HUES64 (cell line): ENCODE data around the gene AGPS.
"Not testable (repeated sequence)": the region's sequence is repeated elsewhere in the genome, so short reads cannot be mapped to it uniquely, and the experiment has no call there.

Experiments used
- H3K27ac ChIP-seq: 2 replicates; pipeline ENCODE4 v1.7.0; 2013; ENCODE audit warnings: low read depth, low read length, inconsistent platforms
- H3K27me3 ChIP-seq: 2 replicates; pipeline ENCODE4 v1.6.1; 2013; ENCODE audit warnings: mild to moderate bottlenecking, low read length; ENCODE audit not compliant: insufficient read depth
- H3K36me3 ChIP-seq: 2 replicates; pipeline ENCODE4 v1.6.1; 2013; ENCODE audit warnings: mild to moderate bottlenecking, low read length; ENCODE audit not compliant: insufficient read depth
- H3K4me1 ChIP-seq: 2 replicates; pipeline ENCODE4 v1.6.1; 2013; ENCODE audit warnings: mild to moderate bottlenecking, low read length, moderate library complexity; ENCODE audit not compliant: insufficient read depth
- H3K4me3 ChIP-seq: 2 replicates; pipeline ENCODE4 v1.5.1; 2013; ENCODE audit warnings: mild to moderate bottlenecking, low read length, moderate library complexity
- H3K9ac ChIP-seq: 2 replicates; pipeline ENCODE4 v1.6.1; 2013; ENCODE audit warnings: mild to moderate bottlenecking, low read depth, low read length
- H3K9me3 ChIP-seq: 2 replicates; pipeline ENCODE4 v1.6.1; 2013; ENCODE audit warnings: low read depth, low read length; ENCODE audit not compliant: insufficient read depth
- WGBS: fragments of 150-250, 120-280 bp; methylation state at CpG from one replicate; pipeline ENCODE4 v1.1.7; 2013; ENCODE audit warnings: missing lambda C conversion rate; 5-methylcytosine and 5-hydroxymethylcytosine counted together

The AGPS gene

GRCh38 chr2:177448031-177448430 is 55.5 kb downstream of the AGPS start:
- peaks cover 52% of the 10 kb centered on the region for H3K36me3 ChIP-seq
- WGBS: 75% methylated on average over 1 of the region's 2 CpGs
- H3K27me3 ChIP-seq: no peaks in the 10 kb centered on the region
- no peaks in the 10 kb centered on the region for H3K9me3 ChIP-seq
- no peak overlapping the region for H3K4me3 ChIP-seq
- no peak overlapping the region for H3K27ac ChIP-seq
- no peaks in the 10 kb centered on the region for H3K4me1 ChIP-seq
- no peak overlapping the region for H3K9ac ChIP-seq

GRCh38 chr2:177449159-177449558 is 56.6 kb downstream of the AGPS start:
- H3K36me3 ChIP-seq: peaks cover 46% of the 10 kb centered on the region
- H3K9me3 ChIP-seq: no peaks in the 10 kb centered on the region
- no peaks in the 10 kb centered on the region for H3K27me3 ChIP-seq
- H3K4me3 ChIP-seq: no peak overlapping the region
- H3K27ac ChIP-seq: no peak overlapping the region
- H3K9ac ChIP-seq: no peak overlapping the region
- H3K4me1 ChIP-seq: no peaks in the 10 kb centered on the region
- WGBS: 92% methylated on average over 2 of the region's 2 CpGs

GRCh38 chr2:177455187-177455586 is 62.6 kb downstream of the AGPS start:
- H3K27me3 ChIP-seq: no peaks in the 10 kb centered on the region
- 96% methylated on average over 3 of the region's 3 CpGs for WGBS
- peaks cover 23% of the 10 kb centered on the region for H3K36me3 ChIP-seq
- no peaks in the 10 kb centered on the region for H3K9me3 ChIP-seq
- H3K27ac ChIP-seq: no peak overlapping the region
- no peak overlapping the region for H3K4me3 ChIP-seq
- no peaks in the 10 kb centered on the region for H3K4me1 ChIP-seq
- H3K9ac ChIP-seq: no peak overlapping the region

- not testable (repeated sequence) for H3K9ac ChIP-seq, H3K9me3 ChIP-seq, H3K27me3 ChIP-seq, H3K4me1 ChIP-seq, H3K4me3 ChIP-seq, H3K27ac ChIP-seq
- peaks cover 38% of the 10 kb centered on the region for H3K36me3 ChIP-seq
- 100% methylated on average over 1 of the region's 1 CpG for WGBS
Measured at GRCh38 chr2:177459756-177460155, 67.2 kb downstream of the AGPS start.

- H3K27ac ChIP-seq: no peak overlapping the region
- H3K27me3 ChIP-seq: no peaks in the 10 kb centered on the region
- peaks cover 18% of the 10 kb centered on the region for H3K9me3 ChIP-seq
- no peaks in the 10 kb centered on the region for H3K4me1 ChIP-seq
- WGBS: 92% methylated on average over 5 of the region's 5 CpGs
- H3K9ac ChIP-seq: no peak overlapping the region
- H3K36me3 ChIP-seq: peaks cover 44% of the 10 kb centered on the region
- H3K4me3 ChIP-seq: no peak overlapping the region
Measured at GRCh38 chr2:177460973-177461585, 68.5 kb downstream of the AGPS start.

- 95% methylated on average over 3 of the region's 3 CpGs for WGBS
- Histone ChIP-seq H3K9ac (no peak overlapping the region), H3K9me3 (peaks cover 21% of the 10 kb centered on the region), H3K4me1 (no peaks in the 10 kb centered on the region), H3K27ac (no peak overlapping the region), H3K4me3 (no peak overlapping the region), H3K36me3 (peaks cover 56% of the 10 kb centered on the region), H3K27me3 (no peaks in the 10 kb centered on the region)
Measured at GRCh38 chr2:177464549-177464948, 72.0 kb downstream of the AGPS start.

DNA sequence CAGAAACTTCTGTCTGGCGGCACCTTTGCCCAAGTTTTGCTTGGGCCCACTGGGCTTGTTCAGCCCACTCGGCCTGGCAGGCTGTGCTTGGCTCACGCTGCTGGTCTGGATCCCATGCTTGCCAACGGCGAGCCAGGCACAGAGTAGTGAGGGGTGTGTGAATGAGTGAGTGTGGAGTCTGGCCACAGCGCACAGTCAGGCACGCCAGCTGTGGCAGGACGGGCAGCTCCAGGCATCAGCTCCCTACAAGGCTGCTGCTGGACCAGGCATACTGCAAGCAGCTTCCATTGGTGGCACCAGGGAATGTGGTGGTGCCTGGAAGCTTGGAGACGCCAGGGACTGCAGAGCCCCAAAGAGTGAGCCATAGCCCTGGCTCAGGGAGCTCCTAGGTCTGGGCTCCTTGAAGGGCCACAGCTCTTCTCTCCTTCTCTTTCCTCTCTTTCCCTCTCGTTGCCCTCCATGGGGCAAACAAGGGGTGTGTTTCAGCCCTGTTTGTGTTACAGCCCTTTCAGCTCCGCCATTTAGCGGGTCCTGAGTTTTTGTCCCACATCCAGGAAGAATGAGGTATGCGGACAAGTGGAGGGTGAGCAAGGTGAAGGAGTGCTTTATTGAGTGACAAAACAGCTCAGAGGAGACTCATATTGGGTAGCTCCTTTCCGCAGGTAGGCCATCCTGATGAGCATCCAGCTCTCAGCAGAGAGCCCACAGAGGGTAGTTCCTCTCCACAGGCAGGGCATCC is 73.0 kb downstream of the AGPS start:
- WGBS: 96% methylated on average over 14 of the region's 14 CpGs
- no peaks in the 10 kb centered on the region for H3K4me1 ChIP-seq
- no peak overlapping the region for H3K9ac ChIP-seq
- no peaks in the 10 kb centered on the region for H3K27me3 ChIP-seq
- no peak overlapping the region for H3K4me3 ChIP-seq
- no peak overlapping the region for H3K27ac ChIP-seq
- H3K36me3 ChIP-seq: peaks cover 62% of the 10 kb centered on the region
- H3K9me3 ChIP-seq: peaks cover 21% of the 10 kb centered on the region

- Histone ChIP-seq H3K27ac (no peak overlapping the region), H3K9ac (no peak overlapping the region), H3K4me1 (no peaks in the 10 kb centered on the region), H3K36me3 (peaks cover 72% of the 10 kb centered on the region), H3K9me3 (peaks cover 30% of the 10 kb centered on the region), H3K27me3 (no peaks in the 10 kb centered on the region), H3K4me3 (no peak overlapping the region)
- WGBS: 93% methylated on average over 17 of the region's 17 CpGs
Measured at GRCh38 chr2:177466337-177467195, 74.0 kb downstream of the AGPS start.

GRCh38 chr2:177467646-177468045 is 75.1 kb downstream of the AGPS start:
- H3K9ac ChIP-seq: no peak overlapping the region
- H3K27ac ChIP-seq: no peak overlapping the region
- no peak overlapping the region for H3K4me3 ChIP-seq
- H3K36me3 ChIP-seq: peaks cover 68% of the 10 kb centered on the region
- 100% methylated on average over 1 of the region's 1 CpG for WGBS
- peaks cover 34% of the 10 kb centered on the region for H3K9me3 ChIP-seq
- H3K4me1 ChIP-seq: no peaks in the 10 kb centered on the region
- H3K27me3 ChIP-seq: no peaks in the 10 kb centered on the region

DNA sequence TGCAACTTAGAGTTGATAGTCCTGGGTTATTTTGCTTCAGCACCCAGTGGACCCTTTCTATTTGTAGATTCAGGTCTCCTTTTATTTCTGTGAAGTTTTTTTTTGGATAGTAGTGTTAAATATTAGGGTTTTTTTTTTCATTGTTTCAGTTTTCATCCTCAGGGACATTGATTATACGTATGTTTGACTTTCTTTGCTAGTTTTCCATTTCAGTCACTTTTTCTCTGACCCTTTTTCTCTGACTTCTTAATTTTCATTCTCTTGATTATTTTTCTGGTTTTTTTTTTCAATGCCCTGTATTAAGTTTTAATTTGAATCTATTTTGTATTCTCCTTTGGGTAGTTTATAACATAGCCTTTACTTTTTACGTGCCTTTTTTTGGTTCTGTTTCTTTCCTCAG is 79.4 kb downstream of the AGPS start:
- Histone ChIP-seq H3K4me1 (no peaks in the 10 kb centered on the region), H3K4me3 (no peak overlapping the region), H3K9me3 (peaks cover 13% of the 10 kb centered on the region; the same call in 1 of the 2 replicates), H3K36me3 (peaks cover 33% of the 10 kb centered on the region), H3K27me3 (no peaks in the 10 kb centered on the region), H3K9ac (no peak overlapping the region), H3K27ac (no peak overlapping the region)
- WGBS: 100% methylated on average over 2 of the region's 2 CpGs

DNA sequence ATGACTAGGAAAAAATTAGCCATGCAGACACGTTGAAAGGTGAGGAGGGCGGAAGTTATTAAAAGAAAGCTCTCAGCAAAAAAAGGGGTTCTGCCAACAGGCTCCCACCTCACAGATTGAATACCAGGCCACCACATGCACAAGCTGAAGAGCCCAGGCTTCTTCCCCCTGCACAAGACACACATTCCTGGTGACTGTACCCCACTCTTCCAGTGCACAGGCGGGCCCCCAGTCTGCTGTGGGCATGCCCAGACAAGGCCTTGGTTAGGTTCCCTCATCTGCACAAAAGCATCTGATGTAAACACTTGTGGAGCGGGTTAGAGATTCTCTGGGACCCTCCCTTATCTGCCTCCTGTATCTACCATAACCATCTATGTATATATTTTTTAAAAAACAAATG is 81.7 kb downstream of the AGPS start:
- Histone ChIP-seq H3K9ac (no peak overlapping the region), H3K27me3 (no peaks in the 10 kb centered on the region), H3K36me3 (peaks cover 20% of the 10 kb centered on the region; the same call in 1 of the 2 replicates), H3K4me3 (no peak overlapping the region), H3K4me1 (no peaks in the 10 kb centered on the region), H3K27ac (no peak overlapping the region), H3K9me3 (peaks cover 13% of the 10 kb centered on the region; the same call in 1 of the 2 replicates)
- WGBS: 88% methylated on average over 4 of the region's 4 CpGs
